GM10847 (cell line): ENCODE data around the gene BCORL1.

Experiments
- POLR2A ChIP-seq: IDR thresholded peaks from 2 replicates; pipeline ENCODE4 v1.6.1; 2011; ENCODE audit not compliant: insufficient read length; ENCODE audit errors: extremely low read depth

Gene BCORL1

GRCh38 chrX:129982300-129983251 lies at the start of gene BCORL1:
TSS of gene BCORL1 (plus strand) at chrX:129982635. CDS start at chrX:130005232, 22,597 bp downstream.
- peak; percentile 55 for TF ChIP-seq POLR2A

GRCh38 chrX:129932821-129933321 lies 49.6 kb upstream of the BCORL1 start:
- TF ChIP-seq POLR2A = no peak

- no peak for TF ChIP-seq POLR2A
Observed at GRCh38 chrX:129933700-129934099, 48.7 kb upstream of the BCORL1 start.

GRCh38 chrX:129934461-129934860 lies 48.0 kb upstream of the BCORL1 start:
- TF ChIP-seq POLR2A = no peak

- no peak for TF ChIP-seq POLR2A
Observed at GRCh38 chrX:129934952-129935351, 47.5 kb upstream of the BCORL1 start.

GRCh38 chrX:129938081-129938480 lies 44.4 kb upstream of the BCORL1 start:
- no peak for TF ChIP-seq POLR2A

GRCh38 chrX:129939986-129940385 lies 42.4 kb upstream of the BCORL1 start:
- no peak for TF ChIP-seq POLR2A

- no peak for TF ChIP-seq POLR2A
Observed at GRCh38 chrX:129940721-129941120, 41.7 kb upstream of the BCORL1 start.

GRCh38 chrX:129945131-129945530 lies 37.3 kb upstream of the BCORL1 start:
- TF ChIP-seq POLR2A = no peak

GRCh38 chrX:129953334-129953648 lies 29.1 kb upstream of the BCORL1 start:
- no peak for TF ChIP-seq POLR2A

GRCh38 chrX:129953881-129954280 lies 28.6 kb upstream of the BCORL1 start:
- no peak for TF ChIP-seq POLR2A

GRCh38 chrX:129954804-129955203 lies 27.6 kb upstream of the BCORL1 start:
- TF ChIP-seq POLR2A = no peak

- no peak for TF ChIP-seq POLR2A
Observed at GRCh38 chrX:129955682-129956081, 26.8 kb upstream of the BCORL1 start.

- TF ChIP-seq POLR2A = no peak
Observed at GRCh38 chrX:129956145-129956544, 26.3 kb upstream of the BCORL1 start.

- TF ChIP-seq POLR2A = no peak
Observed at GRCh38 chrX:129956765-129957164, 25.7 kb upstream of the BCORL1 start.

GRCh38 chrX:129957241-129958082 lies 25.0 kb upstream of the BCORL1 start:
- TF ChIP-seq POLR2A = peak; percentile 59

- no peak for TF ChIP-seq POLR2A
Observed at GRCh38 chrX:129958083-129958465, 24.4 kb upstream of the BCORL1 start.
